Uterus (tissue), 2 donors: ENCODE data around the gene SRGAP2C.

ENCODE experiments used
- POLR2A ChIP-seq, 2 donors: fragments of 450-650 bp; IDR thresholded peaks; one replicate each; pipeline ENCODE4 v1.6.1; 2016; ENCODE audit warnings: antibody characterized with exemption in 2 of 2, mild to moderate bottlenecking in 1 of 2, moderate library complexity in 1 of 2
- TF ChIP-seq, protein P1 (sequence below), 4 experiments: fragments of 200-600 bp in 2 of 4; fragments of 450-650 bp in 2 of 4; sonication (generic) in 2 of 4; IDR thresholded peaks; one replicate each; pipeline ENCODE4 v1.5.1; 2016 to 2019; ENCODE audit warnings: antibody characterized with exemption in 4 of 4, mild to moderate bottlenecking in 2 of 4, moderate library complexity in 1 of 4

DNA sequence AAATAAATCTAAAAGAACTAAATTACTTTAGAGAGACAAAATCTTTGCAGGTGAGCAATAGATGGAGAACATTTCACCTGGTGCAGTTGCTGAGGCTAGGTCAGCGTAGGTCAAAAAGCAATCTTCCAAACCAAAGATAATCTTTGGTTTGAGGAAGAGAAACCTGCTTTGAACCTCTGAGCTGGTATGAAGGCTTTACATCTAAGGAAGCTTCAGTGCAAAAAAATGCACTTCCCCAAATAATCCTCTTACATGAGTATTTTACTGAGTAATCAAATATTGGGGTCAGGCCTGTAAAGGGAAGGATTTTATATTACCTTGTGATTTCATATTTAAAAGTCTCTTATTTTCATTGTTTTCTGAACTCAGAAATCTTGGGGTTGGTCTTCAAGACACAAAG is 223.6 kb downstream of the SRGAP2C start:
- TF ChIP-seq POLR2A (IDR thresholded peaks at IDR 0.05): no peak
- TF ChIP-seq, protein P1, sequence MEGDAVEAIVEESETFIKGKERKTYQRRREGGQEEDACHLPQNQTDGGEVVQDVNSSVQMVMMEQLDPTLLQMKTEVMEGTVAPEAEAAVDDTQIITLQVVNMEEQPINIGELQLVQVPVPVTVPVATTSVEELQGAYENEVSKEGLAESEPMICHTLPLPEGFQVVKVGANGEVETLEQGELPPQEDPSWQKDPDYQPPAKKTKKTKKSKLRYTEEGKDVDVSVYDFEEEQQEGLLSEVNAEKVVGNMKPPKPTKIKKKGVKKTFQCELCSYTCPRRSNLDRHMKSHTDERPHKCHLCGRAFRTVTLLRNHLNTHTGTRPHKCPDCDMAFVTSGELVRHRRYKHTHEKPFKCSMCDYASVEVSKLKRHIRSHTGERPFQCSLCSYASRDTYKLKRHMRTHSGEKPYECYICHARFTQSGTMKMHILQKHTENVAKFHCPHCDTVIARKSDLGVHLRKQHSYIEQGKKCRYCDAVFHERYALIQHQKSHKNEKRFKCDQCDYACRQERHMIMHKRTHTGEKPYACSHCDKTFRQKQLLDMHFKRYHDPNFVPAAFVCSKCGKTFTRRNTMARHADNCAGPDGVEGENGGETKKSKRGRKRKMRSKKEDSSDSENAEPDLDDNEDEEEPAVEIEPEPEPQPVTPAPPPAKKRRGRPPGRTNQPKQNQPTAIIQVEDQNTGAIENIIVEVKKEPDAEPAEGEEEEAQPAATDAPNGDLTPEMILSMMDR (IDR thresholded peaks at IDR 0.05): no peak
